ENCODE measurements around the gene RGS6.

RGS6 gene

GRCh38 chr14:72418806-72419205 is 486.6 kb downstream of the RGS6 start:
- no peak for DNase-seq

- DNase-seq = no peak
These were observed 487.1 kb downstream of the RGS6 start for GRCh38 chr14:72419226-72419775.

GRCh38 chr14:72420749-72421474 is 488.7 kb downstream of the RGS6 start:
- peak; percentile 50 for DNase-seq

GRCh38 chr14:72423957-72424356 is 491.7 kb downstream of the RGS6 start:
- DNase-seq = no peak

GRCh38 chr14:72430457-72430856 is 498.2 kb downstream of the RGS6 start:
- DNase-seq = no peak

- no peak for DNase-seq
These were observed 500.5 kb downstream of the RGS6 start for GRCh38 chr14:72432748-72433147.

- DNase-seq = no peak
These were observed 501.3 kb downstream of the RGS6 start for GRCh38 chr14:72433511-72433910.

- DNase-seq = no peak
These were observed 502.6 kb downstream of the RGS6 start for GRCh38 chr14:72434856-72435255.

- DNase-seq = no peak
These were observed 507.5 kb downstream of the RGS6 start for GRCh38 chr14:72439707-72440106.

GRCh38 chr14:72443256-72443655 is 511.0 kb downstream of the RGS6 start:
- DNase-seq = no peak

GRCh38 chr14:72443991-72444441 is 511.8 kb downstream of the RGS6 start:
- DNase-seq = no peak

- DNase-seq = no peak
These were observed 512.5 kb downstream of the RGS6 start for GRCh38 chr14:72444701-72445100.

GRCh38 chr14:72448212-72448611 is 516.0 kb downstream of the RGS6 start:
- DNase-seq = no peak

GRCh38 chr14:72450473-72451044 is 518.3 kb downstream of the RGS6 start:
- DNase-seq = no peak

- peak; percentile 46 for DNase-seq
These were observed 519.1 kb downstream of the RGS6 start for GRCh38 chr14:72451054-72451972.

- DNase-seq = no peak
These were observed 520.5 kb downstream of the RGS6 start for GRCh38 chr14:72452774-72453173.

GRCh38 chr14:72454388-72455160 is 522.3 kb downstream of the RGS6 start:
- no peak for DNase-seq

- no peak for DNase-seq
These were observed 525.4 kb downstream of the RGS6 start for GRCh38 chr14:72457641-72458040.

GRCh38 chr14:72462056-72462455 is 529.8 kb downstream of the RGS6 start:
- no peak for DNase-seq

- no peak for DNase-seq
These were observed 531.1 kb downstream of the RGS6 start for GRCh38 chr14:72463291-72463866.

- DNase-seq = no peak
These were observed 532.0 kb downstream of the RGS6 start for GRCh38 chr14:72464226-72464625.

- no peak for DNase-seq
These were observed 534.1 kb downstream of the RGS6 start for GRCh38 chr14:72466325-72466724.

All from kidney glomerular epithelial cell (primary cell).